ENCODE data around the gene TTLL7. TPM values are rescaled to one million over a fixed set of nuclear protein-coding genes. Genes with fewer than 3 reads are reported as not detected.

TTLL7 gene
- total RNA-seq, 2 donors from 2014 or later = 3.4 to 3.7 TPM

- no peaks in the 10 kb centered on the region for H3K4me1 Mint-ChIP-seq
- DNase-seq = no peak
- H3K9me3 Mint-ChIP-seq = no peaks in the 10 kb centered on the region
- peaks cover 82% of the 10 kb centered on the region for H3K27me3 Mint-ChIP-seq (ENCODE audit: insufficient read depth)
- Histone ChIP-seq H3K4me3 (ENCODE audit: low read length) (peak overlapping the region; percentile 85), H3K36me3 (ENCODE audit: control insufficient read depth, insufficient read depth, low read length) (no peaks in the 10 kb centered on the region), H3K9me3 (ENCODE audit: control insufficient read depth, low read length) (no peaks in the 10 kb centered on the region), H3K27me3 (ENCODE audit: control insufficient read depth, insufficient read depth, low read length, poor library complexity, severe bottlenecking) (peaks cover 67% of the 10 kb centered on the region), H3K9ac (ENCODE audit: extremely low read depth, low read length, poor library complexity, severe bottlenecking) (no peak overlapping the region), H3K4me1 (ENCODE audit: control insufficient read depth, insufficient read depth, low read length) (no peaks in the 10 kb centered on the region), H3K27ac (ENCODE audit: low read depth, low read length) (no peak overlapping the region)
- peak overlapping the region; percentile 68 for H3K4me3 Mint-ChIP-seq
- H3K36me3 Mint-ChIP-seq (ENCODE audit: low read depth) = no peaks in the 10 kb centered on the region
- H3K27ac Mint-ChIP-seq = no peak overlapping the region
- no peak for TF ChIP-seq CTCF (conservative IDR thresholded peaks at IDR 0.05)
- 20% methylated on average over 3 of the region's 4 CpGs for WGBS, 2 experiments (ENCODE audit: insufficient coverage in 1 of 2, insufficient read length in 1 of 2)
Observed at GRCh38 chr1:83998205-83998497, 781 bp downstream of the TTLL7 start.

GRCh38 chr1:83997631-83998030, 1.3 kb downstream of the TTLL7 start:
- no peak overlapping the region for H3K27ac Mint-ChIP-seq
- no peak for DNase-seq
- H3K36me3 Mint-ChIP-seq (ENCODE audit: low read depth) = no peaks in the 10 kb centered on the region
- no peaks in the 10 kb centered on the region for H3K9me3 Mint-ChIP-seq
- H3K4me3 ChIP-seq (ENCODE audit: low read length) = no peak overlapping the region
- H3K4me3 Mint-ChIP-seq = no peak overlapping the region
- TF ChIP-seq CTCF (conservative IDR thresholded peaks at IDR 0.05) = no peak
- 84 to 93% methylated on average over 2 to 3 of the region's 3 CpGs for WGBS, 2 experiments (ENCODE audit: insufficient coverage in 1 of 2, insufficient read length in 1 of 2)
- H3K36me3 ChIP-seq (ENCODE audit: control insufficient read depth, insufficient read depth, low read length) = no peaks in the 10 kb centered on the region
- no peaks in the 10 kb centered on the region for H3K4me1 ChIP-seq (ENCODE audit: control insufficient read depth, insufficient read depth, low read length)
- no peak overlapping the region for H3K27ac ChIP-seq (ENCODE audit: low read depth, low read length)
- H3K9ac ChIP-seq (ENCODE audit: extremely low read depth, low read length, poor library complexity, severe bottlenecking) = no peak overlapping the region
- no peaks in the 10 kb centered on the region for H3K9me3 ChIP-seq (ENCODE audit: control insufficient read depth, low read length)
- H3K4me1 Mint-ChIP-seq = no peaks in the 10 kb centered on the region
- peaks cover 61% of the 10 kb centered on the region for H3K27me3 ChIP-seq (ENCODE audit: control insufficient read depth, insufficient read depth, low read length, poor library complexity, severe bottlenecking)
- peaks cover 80% of the 10 kb centered on the region for H3K27me3 Mint-ChIP-seq (ENCODE audit: insufficient read depth)

GRCh38 chr1:83996621-83997020, 2.3 kb downstream of the TTLL7 start:
- 89% methylated on average over 1 of the region's 1 CpG; no CpG with 5 or more reads in 1 of the 2 experiments for WGBS, 2 experiments (ENCODE audit: insufficient coverage in 1 of 2, insufficient read length in 1 of 2)
- DNase-seq = no peak
- Mint-ChIP-seq H3K4me1 (no peaks in the 10 kb centered on the region), H3K27me3 (ENCODE audit: insufficient read depth) (peaks cover 70% of the 10 kb centered on the region), H3K27ac (no peak overlapping the region), H3K9me3 (no peaks in the 10 kb centered on the region), H3K4me3 (no peak overlapping the region), H3K36me3 (ENCODE audit: low read depth) (no peaks in the 10 kb centered on the region)
- Histone ChIP-seq H3K36me3 (ENCODE audit: control insufficient read depth, insufficient read depth, low read length) (no peaks in the 10 kb centered on the region), H3K9me3 (ENCODE audit: control insufficient read depth, low read length) (no peaks in the 10 kb centered on the region), H3K27me3 (ENCODE audit: control insufficient read depth, insufficient read depth, low read length, poor library complexity, severe bottlenecking) (peaks cover 51% of the 10 kb centered on the region), H3K4me3 (ENCODE audit: low read length) (no peak overlapping the region), H3K4me1 (ENCODE audit: control insufficient read depth, insufficient read depth, low read length) (no peaks in the 10 kb centered on the region), H3K27ac (ENCODE audit: low read depth, low read length) (no peak overlapping the region), H3K9ac (ENCODE audit: extremely low read depth, low read length, poor library complexity, severe bottlenecking) (no peak overlapping the region)
- TF ChIP-seq CTCF (conservative IDR thresholded peaks at IDR 0.05) = no peak

Data from endodermal cell (in vitro differentiated cells).